ENCODE measurements around the gene PRDM15. TPM values are rescaled to one million over a fixed set of nuclear protein-coding genes. Genes with fewer than 3 reads are reported as not detected.

Gene PRDM15
- total RNA-seq, 1 experiment from 2014 or later, result 9.9 TPM

GRCh38 chr21:41906770-41907169 is 27.6 kb upstream of the PRDM15 start:
- Histone ChIP-seq H2AK5ac (ENCODE audit: insufficient read length, low read length) (no peak overlapping the region), H3K79me1 (ENCODE audit: insufficient read depth, low read depth, low read length, poor library complexity, severe bottlenecking) (no peaks in the 10 kb centered on the region), H3K9ac (ENCODE audit: extremely low read depth, insufficient read length, low read length) (no peak overlapping the region), H4K8ac (replicated peaks; ENCODE audit: insufficient read length, low read depth, low read length) (no peak overlapping the region), H2BK5ac (ENCODE audit: insufficient read length, low read length) (no peak overlapping the region), H2BK20ac (ENCODE audit: low read depth, low read length, poor library complexity, severe bottlenecking) (no peak overlapping the region), H3K27me3 (ENCODE audit: insufficient read depth, low read length) (no peaks in the 10 kb centered on the region), H3K23ac (ENCODE audit: insufficient read length, low read depth, low read length) (no peak overlapping the region), H4K91ac (ENCODE audit: insufficient read length, low read depth, low read length) (no peak overlapping the region), H2BK120ac (ENCODE audit: low read depth, low read length, poor library complexity, severe bottlenecking) (no peak overlapping the region), H3K4me1 (ENCODE audit: insufficient read depth, low read length) (no peaks in the 10 kb centered on the region), H3K27ac (ENCODE audit: insufficient read length, low read depth, low read length) (no peak overlapping the region), H3K4me2 (ENCODE audit: insufficient read depth, insufficient read length, low read length) (no peak overlapping the region), H3T11ph (ENCODE audit: low read length) (no peak overlapping the region), H3K79me2 (ENCODE audit: insufficient read depth, low read length) (no peaks in the 10 kb centered on the region), H2BK12ac (ENCODE audit: insufficient read length, low read depth, low read length) (no peak overlapping the region), H3K23me2 (ENCODE audit: insufficient read length, low read depth, low read length, poor library complexity, severe bottlenecking) (no peaks in the 10 kb centered on the region), H3K4ac (ENCODE audit: low read depth, low read length) (no peak overlapping the region), H3K18ac (ENCODE audit: insufficient read length, low read depth, low read length) (no peak overlapping the region), H4K20me1 (ENCODE audit: control insufficient read depth, insufficient read depth, insufficient read length) (no peaks in the 10 kb centered on the region), H3K56ac (ENCODE audit: insufficient read length, low read depth, low read length) (no peak overlapping the region), H3K9me3 (ENCODE audit: control insufficient read depth, low read depth, low read length) (no peaks in the 10 kb centered on the region), H4K5ac (ENCODE audit: insufficient read length, low read depth, low read length) (no peak overlapping the region), H2BK15ac (ENCODE audit: low read depth, low read length) (no peak overlapping the region), H3K14ac (ENCODE audit: insufficient read depth, low read length) (no peak overlapping the region), H2AFZ (ENCODE audit: low read length) (no peak overlapping the region)
- Mint-ChIP-seq H3K4me3 (no peak overlapping the region), H3K36me3 (ENCODE audit: insufficient read depth in 1 of 3, low read depth in 3 of 3) (peaks cover 1 to 6% (median 1%) of the 10 kb centered on the region in 3 experiments; a peak in 5 of 7 replicates), H3K4me1 (peaks cover 0 to 6% of the 10 kb centered on the region in 2 experiments; a peak in 1 of 4 replicates), H3K27me3 (ENCODE audit: low read depth) (no peaks in the 10 kb centered on the region), H3K27ac (no peak overlapping the region; a peak in 1 of 7 replicates), H3K9me3 (no peaks in the 10 kb centered on the region)
- no CpG with 5 or more reads among the region's 14 CpGs for WGBS (ENCODE audit: extremely low coverage, insufficient read length, low lambda C conversion rate)
- DNase-seq, result no peak
- TF ChIP-seq, protein P1, sequence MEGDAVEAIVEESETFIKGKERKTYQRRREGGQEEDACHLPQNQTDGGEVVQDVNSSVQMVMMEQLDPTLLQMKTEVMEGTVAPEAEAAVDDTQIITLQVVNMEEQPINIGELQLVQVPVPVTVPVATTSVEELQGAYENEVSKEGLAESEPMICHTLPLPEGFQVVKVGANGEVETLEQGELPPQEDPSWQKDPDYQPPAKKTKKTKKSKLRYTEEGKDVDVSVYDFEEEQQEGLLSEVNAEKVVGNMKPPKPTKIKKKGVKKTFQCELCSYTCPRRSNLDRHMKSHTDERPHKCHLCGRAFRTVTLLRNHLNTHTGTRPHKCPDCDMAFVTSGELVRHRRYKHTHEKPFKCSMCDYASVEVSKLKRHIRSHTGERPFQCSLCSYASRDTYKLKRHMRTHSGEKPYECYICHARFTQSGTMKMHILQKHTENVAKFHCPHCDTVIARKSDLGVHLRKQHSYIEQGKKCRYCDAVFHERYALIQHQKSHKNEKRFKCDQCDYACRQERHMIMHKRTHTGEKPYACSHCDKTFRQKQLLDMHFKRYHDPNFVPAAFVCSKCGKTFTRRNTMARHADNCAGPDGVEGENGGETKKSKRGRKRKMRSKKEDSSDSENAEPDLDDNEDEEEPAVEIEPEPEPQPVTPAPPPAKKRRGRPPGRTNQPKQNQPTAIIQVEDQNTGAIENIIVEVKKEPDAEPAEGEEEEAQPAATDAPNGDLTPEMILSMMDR (conservative IDR thresholded peaks at IDR 0.05), result no peak

Data from H9 (cell line).